ENCODE results near the gene SMAD2.

GRCh38 chr18:47909484-47909883 lies 21.0 kb downstream of the SMAD2 start:
- TF ChIP-seq, protein P1, sequence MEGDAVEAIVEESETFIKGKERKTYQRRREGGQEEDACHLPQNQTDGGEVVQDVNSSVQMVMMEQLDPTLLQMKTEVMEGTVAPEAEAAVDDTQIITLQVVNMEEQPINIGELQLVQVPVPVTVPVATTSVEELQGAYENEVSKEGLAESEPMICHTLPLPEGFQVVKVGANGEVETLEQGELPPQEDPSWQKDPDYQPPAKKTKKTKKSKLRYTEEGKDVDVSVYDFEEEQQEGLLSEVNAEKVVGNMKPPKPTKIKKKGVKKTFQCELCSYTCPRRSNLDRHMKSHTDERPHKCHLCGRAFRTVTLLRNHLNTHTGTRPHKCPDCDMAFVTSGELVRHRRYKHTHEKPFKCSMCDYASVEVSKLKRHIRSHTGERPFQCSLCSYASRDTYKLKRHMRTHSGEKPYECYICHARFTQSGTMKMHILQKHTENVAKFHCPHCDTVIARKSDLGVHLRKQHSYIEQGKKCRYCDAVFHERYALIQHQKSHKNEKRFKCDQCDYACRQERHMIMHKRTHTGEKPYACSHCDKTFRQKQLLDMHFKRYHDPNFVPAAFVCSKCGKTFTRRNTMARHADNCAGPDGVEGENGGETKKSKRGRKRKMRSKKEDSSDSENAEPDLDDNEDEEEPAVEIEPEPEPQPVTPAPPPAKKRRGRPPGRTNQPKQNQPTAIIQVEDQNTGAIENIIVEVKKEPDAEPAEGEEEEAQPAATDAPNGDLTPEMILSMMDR (IDR thresholded peaks at IDR 0.05; ENCODE audit: borderline replicate concordance, extremely low read depth, low read length, poor library complexity, severe bottlenecking), result no peak
- TF ChIP-seq EZH2 (IDR thresholded peaks at IDR 0.05; ENCODE audit: borderline replicate concordance, low read depth, low read length, severe bottlenecking), result no peak
